Breast epithelium (tissue), 3 donors: ENCODE results near the gene OBI1.

ENCODE experiments used
- POLR2A ChIP-seq: fragments of 450-650 bp; IDR thresholded peaks from one replicate; pipeline ENCODE4 v1.6.1; 2016; ENCODE audit warnings: antibody characterized with exemption, mild to moderate bottlenecking, moderate library complexity
- TF ChIP-seq, protein P1 (sequence below), 3 donors: fragments of 450-650 bp; IDR thresholded peaks; one replicate each; pipeline ENCODE4 v1.5.1; 2016 to 2017; ENCODE audit warnings: antibody characterized with exemption in 3 of 3, mild to moderate bottlenecking in 3 of 3, moderate library complexity in 3 of 3

DNA sequence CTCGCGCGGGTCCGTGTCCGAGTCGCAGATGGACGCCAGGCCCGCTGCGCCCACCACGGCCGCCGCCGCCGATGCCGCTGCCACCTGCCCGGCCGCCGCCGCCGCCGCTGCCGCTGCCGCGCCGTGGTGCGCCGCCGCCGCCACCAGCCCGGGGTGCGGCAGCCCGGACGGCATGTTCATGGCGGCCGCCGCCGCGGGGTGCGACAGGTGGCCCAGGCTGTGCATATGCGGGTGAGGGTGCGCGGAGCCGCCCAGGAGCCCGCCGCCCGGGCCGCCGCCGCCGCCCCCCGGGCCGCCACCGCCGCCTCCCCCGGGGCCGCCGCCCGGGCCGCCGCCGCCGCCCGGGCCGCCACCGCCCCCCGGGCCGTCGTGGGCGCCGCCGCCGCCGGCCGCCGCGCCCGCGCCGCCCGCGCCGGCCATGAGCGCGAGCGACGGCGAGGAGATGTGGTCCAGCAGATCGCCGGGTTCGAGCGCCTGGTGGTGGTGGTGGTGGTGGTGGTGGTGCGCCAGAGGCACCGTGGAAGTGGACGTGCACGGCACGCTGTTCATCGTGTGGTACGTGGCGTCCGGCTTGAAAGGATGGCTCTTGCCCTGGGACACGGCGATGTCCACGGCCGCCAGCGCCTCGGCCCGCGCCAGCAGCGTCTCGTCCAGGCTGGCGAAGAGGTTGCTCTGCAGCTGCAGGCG, 56.9 kb downstream of the OBI1 start:
- TF ChIP-seq, protein P1, sequence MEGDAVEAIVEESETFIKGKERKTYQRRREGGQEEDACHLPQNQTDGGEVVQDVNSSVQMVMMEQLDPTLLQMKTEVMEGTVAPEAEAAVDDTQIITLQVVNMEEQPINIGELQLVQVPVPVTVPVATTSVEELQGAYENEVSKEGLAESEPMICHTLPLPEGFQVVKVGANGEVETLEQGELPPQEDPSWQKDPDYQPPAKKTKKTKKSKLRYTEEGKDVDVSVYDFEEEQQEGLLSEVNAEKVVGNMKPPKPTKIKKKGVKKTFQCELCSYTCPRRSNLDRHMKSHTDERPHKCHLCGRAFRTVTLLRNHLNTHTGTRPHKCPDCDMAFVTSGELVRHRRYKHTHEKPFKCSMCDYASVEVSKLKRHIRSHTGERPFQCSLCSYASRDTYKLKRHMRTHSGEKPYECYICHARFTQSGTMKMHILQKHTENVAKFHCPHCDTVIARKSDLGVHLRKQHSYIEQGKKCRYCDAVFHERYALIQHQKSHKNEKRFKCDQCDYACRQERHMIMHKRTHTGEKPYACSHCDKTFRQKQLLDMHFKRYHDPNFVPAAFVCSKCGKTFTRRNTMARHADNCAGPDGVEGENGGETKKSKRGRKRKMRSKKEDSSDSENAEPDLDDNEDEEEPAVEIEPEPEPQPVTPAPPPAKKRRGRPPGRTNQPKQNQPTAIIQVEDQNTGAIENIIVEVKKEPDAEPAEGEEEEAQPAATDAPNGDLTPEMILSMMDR (IDR thresholded peaks at IDR 0.05) = no peak
- no peak for TF ChIP-seq POLR2A
